ENCODE results near the gene DNAH9. TPM values are rescaled to one million over a fixed set of nuclear protein-coding genes. Genes with fewer than 3 reads are reported as not detected.

DNAH9 gene
- total RNA-seq, 1 experiment from 2014 or later = not detected

DNA sequence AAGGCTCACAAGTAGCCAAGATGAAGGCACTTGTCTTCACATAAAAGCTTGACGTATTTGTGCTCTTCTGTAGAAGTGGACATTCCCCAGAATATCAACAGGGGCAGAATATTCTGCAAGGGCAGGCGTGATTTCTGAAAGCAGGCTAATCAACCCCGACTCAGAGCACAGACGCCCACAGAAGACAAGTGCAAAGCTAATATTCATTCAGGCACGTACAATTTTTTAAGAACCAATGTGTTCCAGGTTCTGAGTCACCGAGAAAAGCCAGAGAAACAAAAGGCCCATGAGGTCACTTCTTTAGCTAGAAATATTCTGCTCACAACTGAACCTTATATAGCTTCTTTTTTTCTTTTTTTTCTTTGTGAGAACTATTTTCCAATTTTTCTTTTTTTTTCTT, 121.6 kb downstream of the DNAH9 start:
- TF ChIP-seq, protein P1, sequence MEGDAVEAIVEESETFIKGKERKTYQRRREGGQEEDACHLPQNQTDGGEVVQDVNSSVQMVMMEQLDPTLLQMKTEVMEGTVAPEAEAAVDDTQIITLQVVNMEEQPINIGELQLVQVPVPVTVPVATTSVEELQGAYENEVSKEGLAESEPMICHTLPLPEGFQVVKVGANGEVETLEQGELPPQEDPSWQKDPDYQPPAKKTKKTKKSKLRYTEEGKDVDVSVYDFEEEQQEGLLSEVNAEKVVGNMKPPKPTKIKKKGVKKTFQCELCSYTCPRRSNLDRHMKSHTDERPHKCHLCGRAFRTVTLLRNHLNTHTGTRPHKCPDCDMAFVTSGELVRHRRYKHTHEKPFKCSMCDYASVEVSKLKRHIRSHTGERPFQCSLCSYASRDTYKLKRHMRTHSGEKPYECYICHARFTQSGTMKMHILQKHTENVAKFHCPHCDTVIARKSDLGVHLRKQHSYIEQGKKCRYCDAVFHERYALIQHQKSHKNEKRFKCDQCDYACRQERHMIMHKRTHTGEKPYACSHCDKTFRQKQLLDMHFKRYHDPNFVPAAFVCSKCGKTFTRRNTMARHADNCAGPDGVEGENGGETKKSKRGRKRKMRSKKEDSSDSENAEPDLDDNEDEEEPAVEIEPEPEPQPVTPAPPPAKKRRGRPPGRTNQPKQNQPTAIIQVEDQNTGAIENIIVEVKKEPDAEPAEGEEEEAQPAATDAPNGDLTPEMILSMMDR (IDR thresholded peaks at IDR 0.05; ENCODE audit: insufficient read depth in 1 of 2, low read depth in 1 of 2, low read length in 1 of 2, severe bottlenecking in 1 of 2, unreplicated experiment in 1 of 2) = no peak
- ChIA-PET CTCF (no interaction called here), POLR2A (no interaction called here)
- no peaks in the 10 kb centered on the region for H3K36me3 ChIP-seq (ENCODE audit: control insufficient read depth, insufficient read depth, low read length)
- no peak for DNase-seq
- BruUV-seq (replicated peaks) = no TSS peak
- H3K4me3 ChIP-seq (ENCODE audit: low read depth, low read length) = no peak overlapping the region
- H3K4me1 ChIP-seq = no peaks in the 10 kb centered on the region
- Mint-ChIP-seq H3K9me3 (ENCODE audit: unreplicated experiment) (no peaks in the 10 kb centered on the region), H3K4me1 (ENCODE audit: low read depth, unreplicated experiment) (no peaks in the 10 kb centered on the region), H3K4me3 (ENCODE audit: unreplicated experiment) (no peak overlapping the region), H3K36me3 (ENCODE audit: insufficient read depth, unreplicated experiment) (no peaks in the 10 kb centered on the region), H3K27me3 (ENCODE audit: insufficient read depth, unreplicated experiment) (peaks cover 9% of the 10 kb centered on the region), H3K27ac (ENCODE audit: unreplicated experiment) (no peak overlapping the region)
- H3K9me3 ChIP-seq = no peaks in the 10 kb centered on the region
- H3K27me3 ChIP-seq (replicated peaks; ENCODE audit: control insufficient read depth, insufficient read depth, low read length) = no peaks in the 10 kb centered on the region
- intact Hi-C loops (cut with micrococcal nuclease; ENCODE audit: unreplicated experiment) = no loop called here

- ChIA-PET POLR2A (no interaction called here), CTCF (no interaction called here)
- Histone ChIP-seq H3K4me1 (no peaks in the 10 kb centered on the region), H3K4me3 (ENCODE audit: low read depth, low read length) (no peak overlapping the region), H3K9me3 (no peaks in the 10 kb centered on the region), H3K36me3 (ENCODE audit: control insufficient read depth, insufficient read depth, low read length) (no peaks in the 10 kb centered on the region), H3K27me3 (replicated peaks; ENCODE audit: control insufficient read depth, insufficient read depth, low read length) (no peaks in the 10 kb centered on the region)
- intact Hi-C loops (cut with micrococcal nuclease; ENCODE audit: unreplicated experiment) = no loop called here
- Mint-ChIP-seq H3K27ac (ENCODE audit: unreplicated experiment) (no peak overlapping the region), H3K27me3 (ENCODE audit: insufficient read depth, unreplicated experiment) (peaks cover 9% of the 10 kb centered on the region), H3K4me3 (ENCODE audit: unreplicated experiment) (no peak overlapping the region), H3K9me3 (ENCODE audit: unreplicated experiment) (peaks cover 3% of the 10 kb centered on the region), H3K4me1 (ENCODE audit: low read depth, unreplicated experiment) (no peaks in the 10 kb centered on the region), H3K36me3 (ENCODE audit: insufficient read depth, unreplicated experiment) (no peaks in the 10 kb centered on the region)
- BruUV-seq (replicated peaks) = no TSS peak
- DNase-seq = no peak
- TF ChIP-seq, protein P1 (IDR thresholded peaks at IDR 0.05; ENCODE audit: insufficient read depth in 1 of 2, low read depth in 1 of 2, low read length in 1 of 2, severe bottlenecking in 1 of 2, unreplicated experiment in 1 of 2) = no peak
Observed at GRCh38 chr17:11720816-11721215, 122.5 kb downstream of the DNAH9 start.

DNA sequence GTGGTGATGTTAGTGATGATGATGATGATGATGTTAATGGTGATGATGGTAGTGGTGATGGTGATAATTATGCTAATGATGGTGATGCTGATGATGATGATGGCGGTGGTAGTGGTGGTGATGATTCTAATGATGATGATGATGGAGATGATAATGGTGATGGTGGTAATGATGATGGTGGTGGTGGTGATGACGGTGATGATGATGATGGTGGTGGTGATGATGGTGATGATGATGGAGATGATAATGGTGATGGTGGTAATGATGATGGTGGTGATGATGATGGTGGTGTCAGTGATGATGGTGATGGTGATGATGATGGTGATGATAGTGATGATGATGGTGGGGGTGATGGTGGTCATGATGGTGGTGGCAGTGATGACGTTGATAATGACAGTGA, 132.5 kb downstream of the DNAH9 start:
- POLR2A ChIA-PET = no interaction called here
- H3K27ac Mint-ChIP-seq (ENCODE audit: unreplicated experiment) = no peak overlapping the region
- no peaks in the 10 kb centered on the region for H3K27me3 Mint-ChIP-seq (ENCODE audit: insufficient read depth, unreplicated experiment)
- H3K9me3 Mint-ChIP-seq (ENCODE audit: unreplicated experiment) = peaks cover 7% of the 10 kb centered on the region
- TF ChIP-seq, protein P1 (IDR thresholded peaks at IDR 0.05; ENCODE audit: insufficient read depth in 1 of 2, low read depth in 1 of 2, low read length in 1 of 2, severe bottlenecking in 1 of 2, unreplicated experiment in 1 of 2) = no peak
- H3K4me1 ChIP-seq = no peaks in the 10 kb centered on the region
- no TSS peak for BruUV-seq (replicated peaks)
- H3K27me3 ChIP-seq (replicated peaks; ENCODE audit: control insufficient read depth, insufficient read depth, low read length) = no peaks in the 10 kb centered on the region
- H3K4me3 ChIP-seq (ENCODE audit: low read depth, low read length) = no peak overlapping the region
- intact Hi-C loops (cut with micrococcal nuclease; ENCODE audit: unreplicated experiment) = no loop called here
- no peak for DNase-seq
- no peaks in the 10 kb centered on the region for H3K9me3 ChIP-seq
- H3K36me3 Mint-ChIP-seq (ENCODE audit: insufficient read depth, unreplicated experiment) = no peaks in the 10 kb centered on the region
- no peaks in the 10 kb centered on the region for H3K36me3 ChIP-seq (ENCODE audit: control insufficient read depth, insufficient read depth, low read length)
- CTCF ChIA-PET = no interaction called here
- H3K4me3 Mint-ChIP-seq (ENCODE audit: unreplicated experiment) = no peak overlapping the region
- H3K4me1 Mint-ChIP-seq (ENCODE audit: low read depth, unreplicated experiment) = no peaks in the 10 kb centered on the region
